Measurements from ENCODE around the gene PTPRM. TPM values are rescaled to one million over a fixed set of nuclear protein-coding genes. Genes with fewer than 3 reads are reported as not detected.

Gene PTPRM
- total RNA-seq, 1 donor from 2014 or later, result 13.9 TPM

DNA sequence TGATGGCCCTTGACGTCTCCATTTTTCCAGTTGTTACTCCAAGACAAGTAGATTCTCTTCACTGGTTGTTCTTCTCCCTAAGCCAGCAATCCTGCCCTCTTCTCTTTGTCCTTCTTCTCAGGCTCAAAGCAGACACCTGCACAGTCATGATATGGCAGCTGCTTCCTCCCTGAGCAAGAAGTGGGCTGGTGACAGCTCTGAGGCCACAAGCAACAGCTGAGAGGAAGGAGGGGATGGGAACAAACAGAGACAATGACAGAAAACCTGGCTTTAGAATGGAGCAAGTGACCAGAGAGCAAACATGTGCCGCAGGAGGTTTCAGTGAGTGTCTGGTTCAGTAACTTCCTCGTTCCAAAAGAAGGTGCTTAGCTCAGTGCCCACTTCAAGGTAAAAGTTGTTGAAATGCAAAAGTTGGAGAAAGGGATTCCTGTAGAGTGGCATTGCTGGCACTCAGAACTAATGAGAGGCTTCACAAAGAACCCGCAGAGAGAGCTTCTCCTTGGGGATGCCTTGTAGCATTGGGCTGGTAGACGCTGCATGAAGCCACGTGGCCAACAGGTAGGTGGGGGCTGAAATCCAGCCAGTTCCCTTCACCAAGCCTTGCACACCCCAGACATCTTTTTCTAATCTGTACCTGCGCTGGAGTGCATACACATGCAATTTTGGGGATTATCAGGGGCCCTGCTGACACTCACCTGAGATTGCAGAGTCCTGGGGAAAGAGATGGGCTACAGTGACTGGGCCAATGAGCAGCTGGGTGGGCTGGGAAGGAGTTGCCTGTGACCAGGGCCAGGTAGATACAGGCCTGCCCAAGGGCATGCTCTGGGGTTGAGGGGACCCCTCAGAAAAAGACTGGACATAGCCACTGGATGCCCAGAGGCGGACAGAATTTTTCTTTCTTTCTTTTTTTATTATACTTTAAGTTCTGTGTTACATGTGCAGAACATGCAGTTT is 888.8 kb downstream of the PTPRM start:
- H3K27me3 ChIP-seq, result no peaks in the 10 kb centered on the region
- TF ChIP-seq, protein P1, sequence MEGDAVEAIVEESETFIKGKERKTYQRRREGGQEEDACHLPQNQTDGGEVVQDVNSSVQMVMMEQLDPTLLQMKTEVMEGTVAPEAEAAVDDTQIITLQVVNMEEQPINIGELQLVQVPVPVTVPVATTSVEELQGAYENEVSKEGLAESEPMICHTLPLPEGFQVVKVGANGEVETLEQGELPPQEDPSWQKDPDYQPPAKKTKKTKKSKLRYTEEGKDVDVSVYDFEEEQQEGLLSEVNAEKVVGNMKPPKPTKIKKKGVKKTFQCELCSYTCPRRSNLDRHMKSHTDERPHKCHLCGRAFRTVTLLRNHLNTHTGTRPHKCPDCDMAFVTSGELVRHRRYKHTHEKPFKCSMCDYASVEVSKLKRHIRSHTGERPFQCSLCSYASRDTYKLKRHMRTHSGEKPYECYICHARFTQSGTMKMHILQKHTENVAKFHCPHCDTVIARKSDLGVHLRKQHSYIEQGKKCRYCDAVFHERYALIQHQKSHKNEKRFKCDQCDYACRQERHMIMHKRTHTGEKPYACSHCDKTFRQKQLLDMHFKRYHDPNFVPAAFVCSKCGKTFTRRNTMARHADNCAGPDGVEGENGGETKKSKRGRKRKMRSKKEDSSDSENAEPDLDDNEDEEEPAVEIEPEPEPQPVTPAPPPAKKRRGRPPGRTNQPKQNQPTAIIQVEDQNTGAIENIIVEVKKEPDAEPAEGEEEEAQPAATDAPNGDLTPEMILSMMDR (IDR thresholded peaks at IDR 0.05), result no peak
- TF ChIP-seq EZH2 (IDR thresholded peaks at IDR 0.05) (no peak), EZH2phosphoT487 (IDR thresholded peaks at IDR 0.05) (no peak)
- H3K9ac ChIP-seq, result no peak overlapping the region
- no peak overlapping the region for H3K4me2 ChIP-seq
- no peaks in the 10 kb centered on the region for H3K79me2 ChIP-seq (ENCODE audit: low read depth)
- DNase-seq (ENCODE audit: low spot score), result no peak
- peaks cover 2% of the 10 kb centered on the region for H3K4me1 Mint-ChIP-seq
- H3F3A ChIP-seq (ENCODE audit: low read depth), result no peaks in the 10 kb centered on the region
- no peak overlapping the region for H3K27ac Mint-ChIP-seq
- no peak overlapping the region for H3K4me3 Mint-ChIP-seq
- no peaks in the 10 kb centered on the region for H3K9me3 ChIP-seq (ENCODE audit: low read depth)
- H3K27ac ChIP-seq, result no peak overlapping the region
- no peak overlapping the region for H2AFZ ChIP-seq (replicated peaks)
- H4K20me1 ChIP-seq (ENCODE audit: low read depth), result no peaks in the 10 kb centered on the region
- no peaks in the 10 kb centered on the region for H3K4me1 ChIP-seq
- H3K36me3 Mint-ChIP-seq, result no peaks in the 10 kb centered on the region
- H3K9me3 Mint-ChIP-seq, result peaks cover 4% of the 10 kb centered on the region
- no peaks in the 10 kb centered on the region for H3K36me3 ChIP-seq
- H3K27me3 Mint-ChIP-seq (ENCODE audit: insufficient read depth, low read depth), result no peaks in the 10 kb centered on the region
- H3K4me3 ChIP-seq, result no peak overlapping the region

Small RNAs within 50 kb of the gene (small RNA-seq; reads per million reads assigned to genes)
- not detected for gene AP001094.1
- gene RF00012, result not detected

Data from neural progenitor cell (in vitro differentiated cells).